NCI-H2171 treated with DMSO at 0.1 percent for 48 hours (cell line): ENCODE measurements around the gene CEP128.
A peak's percentile ranks its signal among the peaks of the same experiment; 100 is the strongest.

Experiments used
- DNase-seq: peaks from one replicate; lab custom pipeline; 2025; lab: John Stamatoyannopoulos, UW

CEP128 gene

GRCh38 chr14:80941241-80942185 is at the start of gene CEP128:
Gene CEP128 (minus strand): TSS chr14:80941738.
- peak; percentile 99 for DNase-seq

- no peak for DNase-seq
Observed at GRCh38 chr14:80988735-80989429, 47.3 kb upstream of the CEP128 start.

GRCh38 chr14:80988192-80988591 is 46.7 kb upstream of the CEP128 start:
- DNase-seq = no peak

- DNase-seq = peak; percentile 98
Observed at GRCh38 chr14:80987235-80988032, 45.9 kb upstream of the CEP128 start.

- DNase-seq = no peak
Observed at GRCh38 chr14:80982711-80983110, 41.2 kb upstream of the CEP128 start.

GRCh38 chr14:80981673-80982072 is 40.1 kb upstream of the CEP128 start:
- DNase-seq = no peak

GRCh38 chr14:80981156-80981555 is 39.6 kb upstream of the CEP128 start:
- no peak for DNase-seq

- DNase-seq = no peak
Observed at GRCh38 chr14:80979951-80980350, 38.4 kb upstream of the CEP128 start.

GRCh38 chr14:80978403-80978802 is 36.9 kb upstream of the CEP128 start:
- DNase-seq = peak; percentile 80

- no peak for DNase-seq
Observed at GRCh38 chr14:80977221-80977620, 35.7 kb upstream of the CEP128 start.

GRCh38 chr14:80974679-80975078 is 33.1 kb upstream of the CEP128 start:
- no peak for DNase-seq

GRCh38 chr14:80973931-80974641 is 32.5 kb upstream of the CEP128 start:
- DNase-seq = peak; percentile 99

- no peak for DNase-seq
Observed at GRCh38 chr14:80965037-80965436, 23.5 kb upstream of the CEP128 start.

- peak; percentile 100 for DNase-seq
Observed at GRCh38 chr14:80959496-80959895, 18.0 kb upstream of the CEP128 start.

- DNase-seq = peak; percentile 73
Observed at GRCh38 chr14:80958939-80959338, 17.4 kb upstream of the CEP128 start.

- DNase-seq = no peak
Observed at GRCh38 chr14:80958226-80958625, 16.7 kb upstream of the CEP128 start.

- DNase-seq = peak; percentile 26
Observed at GRCh38 chr14:80957613-80958012, 16.1 kb upstream of the CEP128 start.

GRCh38 chr14:80956922-80957321 is 15.4 kb upstream of the CEP128 start:
- DNase-seq = peak; percentile 85

GRCh38 chr14:80956102-80956501 is 14.6 kb upstream of the CEP128 start:
- peak; percentile 59 for DNase-seq

GRCh38 chr14:80955416-80955941 is 13.9 kb upstream of the CEP128 start, which contains the start of gene TSHR:
Gene TSHR (plus strand): TSS chr14:80955621. CDS start chr14:80955681, 60 bp downstream.
- DNase-seq = peak; percentile 87

GRCh38 chr14:80954687-80955299 is 13.3 kb upstream of the CEP128 start:
- peak; percentile 78 for DNase-seq
